IPS-15b (cell line): Measurements from ENCODE around the gene LEMD3.

Source experiments
- H3K27me3 ChIP-seq: one replicate; pipeline ENCODE4 v1.6.1; 2013; ENCODE audit warnings: low read length; ENCODE audit not compliant: control insufficient read depth, insufficient read depth
- H3K36me3 ChIP-seq: one replicate; pipeline ENCODE4 v1.6.1; 2013; ENCODE audit warnings: low read length; ENCODE audit not compliant: control insufficient read depth, insufficient read depth
- H3K4me1 ChIP-seq: one replicate; pipeline ENCODE4 v1.6.1; 2013; ENCODE audit warnings: mild to moderate bottlenecking, low read length; ENCODE audit not compliant: control insufficient read depth, insufficient read depth
- H3K4me3 ChIP-seq: one replicate; pipeline ENCODE4 v1.5.1; 2013; ENCODE audit warnings: low read depth, low read length
- H3K9ac ChIP-seq: one replicate; pipeline ENCODE4 v1.6.1; 2013; ENCODE audit warnings: low read depth, mild to moderate bottlenecking, low read length
- H3K9me3 ChIP-seq: one replicate; pipeline ENCODE4 v1.6.1; 2013; ENCODE audit warnings: mild to moderate bottlenecking, low read length; ENCODE audit not compliant: control insufficient read depth, insufficient read depth

LEMD3 gene

GRCh38 chr12:65171870-65172269 is 2.5 kb downstream of the LEMD3 start:
- Histone ChIP-seq H3K36me3 (no peaks in the 10 kb centered on the region), H3K27me3 (peaks cover 7% of the 10 kb centered on the region), H3K9ac (no peak overlapping the region), H3K4me1 (no peaks in the 10 kb centered on the region), H3K9me3 (no peaks in the 10 kb centered on the region), H3K4me3 (peak overlapping the region; percentile 81)

- Histone ChIP-seq H3K9ac (no peak overlapping the region), H3K36me3 (no peaks in the 10 kb centered on the region), H3K4me3 (no peak overlapping the region), H3K27me3 (no peaks in the 10 kb centered on the region), H3K9me3 (no peaks in the 10 kb centered on the region), H3K4me1 (no peaks in the 10 kb centered on the region)
Measured at GRCh38 chr12:65175385-65175784, 6.0 kb downstream of the LEMD3 start.

- no peaks in the 10 kb centered on the region for H3K36me3 ChIP-seq
- no peaks in the 10 kb centered on the region for H3K27me3 ChIP-seq
- no peaks in the 10 kb centered on the region for H3K9me3 ChIP-seq
- no peaks in the 10 kb centered on the region for H3K4me1 ChIP-seq
- no peak overlapping the region for H3K9ac ChIP-seq
- H3K4me3 ChIP-seq = no peak overlapping the region
Measured at GRCh38 chr12:65182012-65182739, 12.8 kb downstream of the LEMD3 start.

- Histone ChIP-seq H3K36me3 (no peaks in the 10 kb centered on the region), H3K4me3 (no peak overlapping the region), H3K27me3 (no peaks in the 10 kb centered on the region), H3K9ac (no peak overlapping the region), H3K4me1 (no peaks in the 10 kb centered on the region), H3K9me3 (no peaks in the 10 kb centered on the region)
Measured at GRCh38 chr12:65184176-65184857, 14.9 kb downstream of the LEMD3 start.

GRCh38 chr12:65184858-65185229 is 15.5 kb downstream of the LEMD3 start:
- H3K4me3 ChIP-seq = no peak overlapping the region
- no peaks in the 10 kb centered on the region for H3K36me3 ChIP-seq
- no peak overlapping the region for H3K9ac ChIP-seq
- H3K9me3 ChIP-seq = no peaks in the 10 kb centered on the region
- H3K27me3 ChIP-seq = no peaks in the 10 kb centered on the region
- no peaks in the 10 kb centered on the region for H3K4me1 ChIP-seq

- Histone ChIP-seq H3K27me3 (no peaks in the 10 kb centered on the region), H3K9ac (no peak overlapping the region), H3K4me1 (no peaks in the 10 kb centered on the region), H3K9me3 (no peaks in the 10 kb centered on the region), H3K36me3 (no peaks in the 10 kb centered on the region), H3K4me3 (no peak overlapping the region)
Measured at GRCh38 chr12:65187665-65188064, 18.3 kb downstream of the LEMD3 start.

- H3K9me3 ChIP-seq = no peaks in the 10 kb centered on the region
- H3K27me3 ChIP-seq = no peaks in the 10 kb centered on the region
- no peak overlapping the region for H3K4me3 ChIP-seq
- H3K36me3 ChIP-seq = no peaks in the 10 kb centered on the region
- no peaks in the 10 kb centered on the region for H3K4me1 ChIP-seq
- no peak overlapping the region for H3K9ac ChIP-seq
Measured at GRCh38 chr12:65188179-65188701, 18.9 kb downstream of the LEMD3 start.

- no peak overlapping the region for H3K4me3 ChIP-seq
- no peak overlapping the region for H3K9ac ChIP-seq
- no peaks in the 10 kb centered on the region for H3K9me3 ChIP-seq
- no peaks in the 10 kb centered on the region for H3K4me1 ChIP-seq
- no peaks in the 10 kb centered on the region for H3K36me3 ChIP-seq
- no peaks in the 10 kb centered on the region for H3K27me3 ChIP-seq
Measured at GRCh38 chr12:65189028-65189718, 19.8 kb downstream of the LEMD3 start.

- no peaks in the 10 kb centered on the region for H3K9me3 ChIP-seq
- no peaks in the 10 kb centered on the region for H3K36me3 ChIP-seq
- H3K4me1 ChIP-seq = peaks cover 11% of the 10 kb centered on the region
- H3K9ac ChIP-seq = no peak overlapping the region
- no peaks in the 10 kb centered on the region for H3K27me3 ChIP-seq
- no peak overlapping the region for H3K4me3 ChIP-seq
Measured at GRCh38 chr12:65192963-65193516, 23.7 kb downstream of the LEMD3 start.

- H3K4me3 ChIP-seq = no peak overlapping the region
- no peaks in the 10 kb centered on the region for H3K36me3 ChIP-seq
Measured at GRCh38 chr12:65194949-65195348, 25.6 kb downstream of the LEMD3 start.

GRCh38 chr12:65195387-65196055 is 26.1 kb downstream of the LEMD3 start:
- Histone ChIP-seq H3K27me3 (no peaks in the 10 kb centered on the region), H3K36me3 (no peaks in the 10 kb centered on the region), H3K4me1 (peaks cover 11% of the 10 kb centered on the region), H3K4me3 (no peak overlapping the region), H3K9ac (no peak overlapping the region), H3K9me3 (no peaks in the 10 kb centered on the region)

More at GRCh38 chr12:65194949-65195348, 25.6 kb downstream of the LEMD3 start:
- H3K27me3 ChIP-seq = no peaks in the 10 kb centered on the region
- H3K9me3 ChIP-seq = no peaks in the 10 kb centered on the region
- H3K4me1 ChIP-seq = peaks cover 11% of the 10 kb centered on the region
- H3K9ac ChIP-seq = no peak overlapping the region
